ENCODE measurements around the gene KCNK15.

Gene KCNK15

GRCh38 chr20:44772636-44773035 lies 27.0 kb downstream of the KCNK15 start:
- no peak overlapping the region for H3K27ac ChIP-seq
- TF ChIP-seq ZFX (IDR thresholded peaks at IDR 0.05; ENCODE audit: borderline replicate concordance) = no peak
- no peak for TF ChIP-seq CTCF (IDR thresholded peaks at IDR 0.05)

GRCh38 chr20:44773070-44773829 lies 27.6 kb downstream of the KCNK15 start:
- H3K27ac ChIP-seq = no peak overlapping the region
- TF ChIP-seq CTCF (IDR thresholded peaks at IDR 0.05) (no peak), ZFX (IDR thresholded peaks at IDR 0.05; ENCODE audit: borderline replicate concordance) (no peak)

GRCh38 chr20:44776980-44777379 lies 31.3 kb downstream of the KCNK15 start:
- no peak for TF ChIP-seq CTCF (IDR thresholded peaks at IDR 0.05)
- no peak overlapping the region for H3K27ac ChIP-seq

- TF ChIP-seq ZFX (IDR thresholded peaks at IDR 0.05; ENCODE audit: borderline replicate concordance) = no peak
- TF ChIP-seq CTCF (IDR thresholded peaks at IDR 0.05) = no peak
- H3K27ac ChIP-seq = no peak overlapping the region
Observed at GRCh38 chr20:44780226-44780625, 34.6 kb downstream of the KCNK15 start.

GRCh38 chr20:44781118-44781517 lies 35.5 kb downstream of the KCNK15 start:
- H3K27ac ChIP-seq = no peak overlapping the region
- TF ChIP-seq ZFX (IDR thresholded peaks at IDR 0.05; ENCODE audit: borderline replicate concordance) (no peak), CTCF (IDR thresholded peaks at IDR 0.05) (no peak)

- no peak for TF ChIP-seq CTCF (IDR thresholded peaks at IDR 0.05)
- TF ChIP-seq ZFX (IDR thresholded peaks at IDR 0.05; ENCODE audit: borderline replicate concordance) = no peak
- no peak overlapping the region for H3K27ac ChIP-seq
Observed at GRCh38 chr20:44781791-44782190, 36.1 kb downstream of the KCNK15 start.

- no peak overlapping the region for H3K27ac ChIP-seq
- TF ChIP-seq ZFX (IDR thresholded peaks at IDR 0.05; ENCODE audit: borderline replicate concordance) (no peak), CTCF (IDR thresholded peaks at IDR 0.05) (no peak)
Observed at GRCh38 chr20:44784688-44785087, 39.0 kb downstream of the KCNK15 start.
